Uterus (tissue), 4 donors: ENCODE measurements around the gene APP. TPM values are rescaled to one million over a fixed set of nuclear protein-coding genes. Genes with fewer than 3 reads are reported as not detected.

Experiments used
- DNase-seq, 2 donors: peaks; one replicate each; pipeline ENCODE4 v3.0.0-alpha.2; 2019 to 2020
- H3K27ac ChIP-seq, 2 donors: fragments of 200-600 bp; sonication (generic); 1 replicate in 1 of 2; 2 replicates in 1 of 2; pipeline ENCODE4 v1.5.1; 2016 to 2018
- H3K27me3 ChIP-seq, 2 donors: fragments of 200-600 bp; sonication (generic); one replicate each; pipeline ENCODE4 v1.5.1; 2018 to 2019; ENCODE audit warnings: control low read depth in 1 of 2
- H3K36me3 ChIP-seq, 2 donors: fragments of 200-600 bp; sonication (generic); one replicate each; pipeline ENCODE4 v1.5.1; 2019; ENCODE audit warnings: control low read depth in 1 of 2
- H3K4me1 ChIP-seq, 2 donors: fragments of 200-600 bp; sonication (generic); one replicate each; pipeline ENCODE4 v1.5.1; 2018 to 2019; ENCODE audit warnings: control low read depth in 1 of 2
- H3K4me3 ChIP-seq, 2 donors: fragments of 200-600 bp; sonication (generic); 1 replicate in 1 of 2; 2 replicates in 1 of 2; pipeline ENCODE4 v1.5.1; 2018 to 2019; ENCODE audit warnings: mild to moderate bottlenecking in 1 of 2
- H3K9me3 ChIP-seq, 2 donors: fragments of 200-600 bp; sonication (generic); one replicate each; pipeline ENCODE4 v1.5.1; 2019; ENCODE audit warnings: control low read depth in 1 of 2
- CTCF ChIP-seq, 4 experiments: fragments of 200-600 bp in 2 of 4; fragments of 450-650 bp in 2 of 4; sonication (generic) in 2 of 4; IDR thresholded peaks; one replicate each; pipeline ENCODE4 v1.5.1; 2016 to 2019; ENCODE audit warnings: antibody characterized with exemption in 4 of 4, mild to moderate bottlenecking in 2 of 4, moderate library complexity in 1 of 4
- POLR2A ChIP-seq, 2 donors: fragments of 450-650 bp; IDR thresholded peaks; one replicate each; pipeline ENCODE4 v1.6.1; 2016; ENCODE audit warnings: antibody characterized with exemption in 2 of 2, mild to moderate bottlenecking in 1 of 2, moderate library complexity in 1 of 2
- intact Hi-C: fragments of 100-400 bp; cut with DNase I; formaldehyde crosslinking; loops from one replicate; pipeline ENCODE4 v1.15.1; 2023; ENCODE audit warnings: low total_unique reads
- total RNA-seq, 4 donors: library from RNA; depleted of rRNA in 3 of 4; stranded (reverse); fragments of >200 nt in 3 of 4; gene quantifications; one replicate each; pipeline versions ENCODE4 v1.1.0 to v1.2.4, GENCODE V29; 2014 to 2023
- donor health status: DM: yes; HTN: yes; CAD: no.

Gene APP
- total RNA-seq, 4 donors from 2014 or later, result 212 to 537 (median 430) TPM

- Histone ChIP-seq H3K4me1 (no peaks in the 10 kb centered on the region), H3K9me3 (no peaks in the 10 kb centered on the region), H3K27me3 (no peaks in the 10 kb centered on the region), H3K36me3 (no peaks in the 10 kb centered on the region), H3K4me3 (no peak overlapping the region), H3K27ac (no peak overlapping the region)
- DNase-seq, result no peak
- intact Hi-C loops, result no loop called here
- no peak for TF ChIP-seq CTCF (IDR thresholded peaks at IDR 0.05)
- no peak for TF ChIP-seq POLR2A (IDR thresholded peaks at IDR 0.05)
These were observed 77.4 kb downstream of the APP start for GRCh38 chr21:26093122-26093521.

GRCh38 chr21:26091480-26092018 lies 79.0 kb downstream of the APP start:
- no peaks in the 10 kb centered on the region for H3K36me3 ChIP-seq
- TF ChIP-seq POLR2A (IDR thresholded peaks at IDR 0.05) (no peak), CTCF (IDR thresholded peaks at IDR 0.05) (no peak)
- no peak overlapping the region for H3K27ac ChIP-seq
- H3K9me3 ChIP-seq, result no peaks in the 10 kb centered on the region
- no peak overlapping the region for H3K4me3 ChIP-seq
- intact Hi-C loops, result no loop called here
- DNase-seq, result no peak
- H3K4me1 ChIP-seq, result no peaks in the 10 kb centered on the region
- H3K27me3 ChIP-seq, result no peaks in the 10 kb centered on the region

- H3K27me3 ChIP-seq, result no peaks in the 10 kb centered on the region
- H3K4me1 ChIP-seq, result no peaks in the 10 kb centered on the region
- intact Hi-C loops, result no loop called here
- no peak overlapping the region for H3K27ac ChIP-seq
- H3K4me3 ChIP-seq, result no peak overlapping the region
- H3K9me3 ChIP-seq, result no peaks in the 10 kb centered on the region
- no peaks in the 10 kb centered on the region for H3K36me3 ChIP-seq
- no peak for TF ChIP-seq POLR2A (IDR thresholded peaks at IDR 0.05)
- no peak for DNase-seq
These were observed 80.8 kb downstream of the APP start for GRCh38 chr21:26089730-26090129.

GRCh38 chr21:26087223-26087918 lies 83.2 kb downstream of the APP start:
- H3K4me1 ChIP-seq, result no peaks in the 10 kb centered on the region
- no peak for DNase-seq
- H3K36me3 ChIP-seq, result no peaks in the 10 kb centered on the region
- no peak for TF ChIP-seq CTCF (IDR thresholded peaks at IDR 0.05)
- no peak for TF ChIP-seq POLR2A (IDR thresholded peaks at IDR 0.05)
- no peak overlapping the region for H3K27ac ChIP-seq
- intact Hi-C loops, result no loop called here
- H3K27me3 ChIP-seq, result no peaks in the 10 kb centered on the region
- no peaks in the 10 kb centered on the region for H3K9me3 ChIP-seq
- H3K4me3 ChIP-seq, result no peak overlapping the region

GRCh38 chr21:26085882-26086281 lies 84.7 kb downstream of the APP start:
- Histone ChIP-seq H3K27ac (no peak overlapping the region), H3K9me3 (no peaks in the 10 kb centered on the region), H3K4me3 (no peak overlapping the region), H3K4me1 (no peaks in the 10 kb centered on the region), H3K36me3 (no peaks in the 10 kb centered on the region), H3K27me3 (no peaks in the 10 kb centered on the region)
- intact Hi-C loops, result no loop called here
- no peak for TF ChIP-seq POLR2A (IDR thresholded peaks at IDR 0.05)
- TF ChIP-seq CTCF (IDR thresholded peaks at IDR 0.05), result no peak
- no peak for DNase-seq
